IMR-90 (cell line): Measurements from ENCODE around the gene FRMD4B. TPM values are rescaled to one million over a fixed set of nuclear protein-coding genes. Genes with fewer than 3 reads are reported as not detected.

Experiments used
- ATAC-seq: fragments of 200-7000 bp; cut with Tn5 transposase; 2 replicates; pipeline ENCODE4 v1.9.1; 2020; ENCODE audit warnings: low read depth, mild to moderate bottlenecking, moderate library complexity
- BruUV-seq: library from RNA; stranded (reverse); fragments of 400-500 nt; replicated peaks from 2 replicates; lab custom pipeline; 2021; lab: Mats Ljungman, UMichigan
- CTCF ChIA-PET: fragments of 300-600 bp; formaldehyde crosslinking; extraction: SDS; loops from one replicate; lab custom pipeline; 2021; ENCODE audit warnings: antibody characterized with exemption; lab: Yijun Ruan, JAX
- POLR2A ChIA-PET: fragments of 300-600 bp; sonication (Branson Sonifier 250); formaldehyde crosslinking; loops from one replicate; lab custom pipeline; 2022; ENCODE audit warnings: antibody characterized with exemption; ENCODE audit not compliant: unreplicated experiment; lab: Charles Lee
- DNase-seq: peaks from one replicate; pipeline ENCODE4 v3.0.0; 2013
- H2AFZ ChIP-seq: replicated peaks from 2 replicates; pipeline ENCODE3; 2013; ENCODE audit warnings: low read length, mild to moderate bottlenecking; ENCODE audit not compliant: poor library complexity
- H2AK5ac ChIP-seq: 2 replicates; pipeline ENCODE4 v1.6.1; 2013; ENCODE audit warnings: low read depth, low read length, inconsistent platforms
- H2AK9ac ChIP-seq: replicated peaks from 2 replicates; pipeline ENCODE3; 2013; ENCODE audit warnings: mild to moderate bottlenecking, low read depth, low read length, moderate library complexity; ENCODE audit not compliant: poor library complexity
- H2BK120ac ChIP-seq: 2 replicates; pipeline ENCODE4 v1.6.1; 2013; ENCODE audit warnings: low read depth, low read length, inconsistent platforms
- H2BK15ac ChIP-seq: 3 replicates; pipeline ENCODE4 v1.6.1; 2013; ENCODE audit warnings: low read depth, low read length, inconsistent platforms
- H2BK20ac ChIP-seq: 2 replicates; pipeline ENCODE4 v1.6.1; 2013; ENCODE audit warnings: low read depth, mild to moderate bottlenecking, inconsistent platforms, low read length, moderate library complexity
- H2BK5ac ChIP-seq: 2 replicates; pipeline ENCODE4 v1.6.1; 2013; ENCODE audit warnings: mild to moderate bottlenecking, low read depth, low read length, inconsistent platforms; ENCODE audit not compliant: poor library complexity, severe bottlenecking
- H3K14ac ChIP-seq: replicated peaks from 2 replicates; pipeline ENCODE4 v1.6.1; 2013; ENCODE audit warnings: low read depth, low read length, inconsistent platforms
- H3K18ac ChIP-seq: 2 replicates; pipeline ENCODE4 v1.6.1; 2013; ENCODE audit warnings: low read depth, low read length, control low read depth
- H3K23ac ChIP-seq: 2 replicates; pipeline ENCODE4 v1.6.1; 2013; ENCODE audit warnings: low read depth, low read length, inconsistent platforms
- H3K27ac ChIP-seq: 2 replicates; pipeline ENCODE4 v1.5.1; 2013; ENCODE audit warnings: mild to moderate bottlenecking, control low read depth, low read length; ENCODE audit not compliant: insufficient read depth
- H3K27me3 ChIP-seq: 2 replicates; pipeline ENCODE4 v1.6.1; 2013; ENCODE audit warnings: low read length; ENCODE audit not compliant: control insufficient read depth, insufficient read depth
- H3K36me3 ChIP-seq: 2 replicates; pipeline ENCODE4 v1.6.1; 2013; ENCODE audit warnings: low read length, mixed read lengths; ENCODE audit not compliant: control insufficient read depth, insufficient read depth
- H3K4ac ChIP-seq: 2 replicates; pipeline ENCODE4 v1.6.1; 2013; ENCODE audit warnings: low read depth, low read length, inconsistent platforms
- H3K4me1 ChIP-seq: 2 replicates; pipeline ENCODE4 v1.6.1; 2013; ENCODE audit warnings: low read length, mixed read lengths; ENCODE audit not compliant: control insufficient read depth, insufficient read depth
- H3K4me2 ChIP-seq: 2 replicates; pipeline ENCODE4 v1.6.1; 2013; ENCODE audit warnings: low read depth, mild to moderate bottlenecking, control low read depth, low read length, moderate library complexity
- H3K4me3 ChIP-seq: 2 replicates; pipeline ENCODE4 v1.5.1; 2013; ENCODE audit warnings: low read depth, mild to moderate bottlenecking, control low read depth, low read length, moderate library complexity; ENCODE audit not compliant: insufficient read depth
- H3K56ac ChIP-seq: 2 replicates; pipeline ENCODE4 v1.6.1; 2013; ENCODE audit warnings: low read length, inconsistent platforms; ENCODE audit not compliant: insufficient read depth; ENCODE audit errors: extremely low read depth
- H3K79me1 ChIP-seq, 2 experiments: 2 replicates each; pipeline ENCODE4 v1.6.1; 2013; ENCODE audit warnings: low read length in 2 of 2, inconsistent platforms in 1 of 2, low read depth in 1 of 2
- H3K9ac ChIP-seq: 2 replicates; pipeline ENCODE4 v1.6.1; 2013; ENCODE audit warnings: low read depth, low read length, control low read depth
- H3K9me1 ChIP-seq: 2 replicates; pipeline ENCODE4 v1.6.1; 2013; ENCODE audit warnings: low read length, inconsistent platforms; ENCODE audit not compliant: insufficient read depth
- H3K9me3 ChIP-seq: 2 replicates; pipeline ENCODE4 v1.6.1; 2013; ENCODE audit warnings: low read length; ENCODE audit not compliant: control insufficient read depth, insufficient read depth
- H4K20me1 ChIP-seq: 2 replicates; pipeline ENCODE4 v1.6.1; 2013; ENCODE audit warnings: low read length, inconsistent platforms; ENCODE audit not compliant: insufficient read depth
- H4K5ac ChIP-seq: 2 replicates; pipeline ENCODE4 v1.6.1; 2013; ENCODE audit warnings: mild to moderate bottlenecking, low read depth, low read length, control low read depth
- H4K8ac ChIP-seq, 2 experiments: 2 replicates each; pipeline ENCODE4 v1.6.1; 2013; ENCODE audit warnings: low read depth in 2 of 2, low read length in 2 of 2, control low read depth in 1 of 2, inconsistent platforms in 1 of 2
- H4K91ac ChIP-seq: 2 replicates; pipeline ENCODE4 v1.6.1; 2013; ENCODE audit warnings: low read depth, low read length, inconsistent platforms; ENCODE audit not compliant: insufficient read depth
- CHD1 ChIP-seq: IDR thresholded peaks from 2 replicates; pipeline ENCODE4 v1.6.1; 2012; ENCODE audit warnings: low read depth, low read length, improper control_type of control experiment
- FOS ChIP-seq: fragments of 150-350 bp; IDR thresholded peaks from 2 replicates; pipeline ENCODE4 v1.6.1; 2016; ENCODE audit warnings: low read depth, low read length
- MAZ ChIP-seq: IDR thresholded peaks from 2 replicates; pipeline ENCODE4 v1.6.1; 2012; ENCODE audit warnings: low read depth, mild to moderate bottlenecking, low read length, improper control_type of control experiment, moderate library complexity, borderline replicate concordance
- MXI1 ChIP-seq: IDR thresholded peaks from 2 replicates; pipeline ENCODE4 v1.6.1; 2012; ENCODE audit warnings: low read depth, mild to moderate bottlenecking, low read length, moderate library complexity, borderline replicate concordance
- RCOR1 ChIP-seq: IDR thresholded peaks from 2 replicates; pipeline ENCODE4 v1.6.1; 2012; ENCODE audit warnings: mild to moderate bottlenecking, low read length, improper control_type of control experiment; ENCODE audit not compliant: insufficient replicate concordance
- RFX5 ChIP-seq: IDR thresholded peaks from 2 replicates; pipeline ENCODE4 v1.8.0; 2012; ENCODE audit warnings: low read depth, mild to moderate bottlenecking, low read length, moderate library complexity
- dilution Hi-C: fragments of 300-500 bp; cut with HindIII; formaldehyde crosslinking; loops from one replicate; pipeline ENCODE4 v1.14.3; 2018; ENCODE audit warnings: low sequenced_read_pairs; ENCODE audit not compliant: unreplicated experiment
- in situ Hi-C: fragments of 300-500 bp; cut with MboI; formaldehyde crosslinking; loops from 3 replicates; pipeline ENCODE4 v1.14.3; 2019; ENCODE audit warnings: low sequenced_read_pairs, inconsistent platforms, mixed read lengths
- intact Hi-C: fragments of 100-400 bp; cut with micrococcal nuclease; formaldehyde crosslinking; loops from 2 replicates; pipeline ENCODE4 v1.10.0; 2022
- polyA plus RNA-seq, 3 experiments: library from polyadenylated mRNA; depleted of rRNA; stranded (reverse); fragments of >200 nt; gene quantifications; 2 replicates each; pipeline ENCODE4 v1.2.3, GENCODE V29; 2012; ENCODE audit warnings: low replicate concordance in 1 of 3
- total RNA-seq: library from RNA; depleted of rRNA; stranded (reverse); fragments of >200 nt; gene quantifications from 2 replicates; pipeline ENCODE4 v1.2.3, GENCODE V29; 2012
- TF ChIP-seq, protein P1 (sequence below): conservative IDR thresholded peaks from 2 replicates; pipeline ENCODE4 v1.5.1; 2012; ENCODE audit warnings: mild to moderate bottlenecking, low read depth, low read length, improper control_type of control experiment

Gene FRMD4B
- total and polyA plus RNA-seq, 2 of the 4 experiments (the other 2 are of a cell fraction) = 0.14 to 0.36 TPM

- no TSS peak for BruUV-seq
- H2BK120ac ChIP-seq = no peak overlapping the region
- CTCF ChIA-PET = interaction anchor here (1.2 kb wide), 1 partner anchor 97 kb away, joined by 3 read pairs; no protein-coding TSS in a partner anchor
- in situ Hi-C loops (no loop called here), dilution Hi-C loops (no loop called here), intact Hi-C loops (no loop called here)
- DNase-seq (no peak), ATAC-seq (no peak)
- no peak overlapping the region for H3K18ac ChIP-seq
- no peaks in the 10 kb centered on the region for H3K9me3 ChIP-seq
- no peak overlapping the region for H3K27ac ChIP-seq
- no peak overlapping the region for H2AFZ ChIP-seq
- no peak overlapping the region for H2AK5ac ChIP-seq
- H3K36me3 ChIP-seq = no peaks in the 10 kb centered on the region
- H4K20me1 ChIP-seq = no peaks in the 10 kb centered on the region
- no peak overlapping the region for H3K4me2 ChIP-seq
- no peak overlapping the region for H3K23ac ChIP-seq
- no peak overlapping the region for H3K4ac ChIP-seq
- no peak overlapping the region for H2BK15ac ChIP-seq
- H3K27me3 ChIP-seq = peaks cover 9% of the 10 kb centered on the region
- H4K91ac ChIP-seq = no peak overlapping the region
- no peaks in the 10 kb centered on the region for H3K79me1 ChIP-seq
- POLR2A ChIA-PET = no interaction called here
- H3K4me3 ChIP-seq = no peak overlapping the region
- H2BK5ac ChIP-seq = no peak overlapping the region
- H4K5ac ChIP-seq = no peak overlapping the region
- no peak overlapping the region for H2BK20ac ChIP-seq
- H3K9ac ChIP-seq = no peak overlapping the region
- no peak overlapping the region for H2AK9ac ChIP-seq
- no peak overlapping the region for H3K56ac ChIP-seq
- no peak overlapping the region for H4K8ac ChIP-seq
- TF ChIP-seq, protein P1, sequence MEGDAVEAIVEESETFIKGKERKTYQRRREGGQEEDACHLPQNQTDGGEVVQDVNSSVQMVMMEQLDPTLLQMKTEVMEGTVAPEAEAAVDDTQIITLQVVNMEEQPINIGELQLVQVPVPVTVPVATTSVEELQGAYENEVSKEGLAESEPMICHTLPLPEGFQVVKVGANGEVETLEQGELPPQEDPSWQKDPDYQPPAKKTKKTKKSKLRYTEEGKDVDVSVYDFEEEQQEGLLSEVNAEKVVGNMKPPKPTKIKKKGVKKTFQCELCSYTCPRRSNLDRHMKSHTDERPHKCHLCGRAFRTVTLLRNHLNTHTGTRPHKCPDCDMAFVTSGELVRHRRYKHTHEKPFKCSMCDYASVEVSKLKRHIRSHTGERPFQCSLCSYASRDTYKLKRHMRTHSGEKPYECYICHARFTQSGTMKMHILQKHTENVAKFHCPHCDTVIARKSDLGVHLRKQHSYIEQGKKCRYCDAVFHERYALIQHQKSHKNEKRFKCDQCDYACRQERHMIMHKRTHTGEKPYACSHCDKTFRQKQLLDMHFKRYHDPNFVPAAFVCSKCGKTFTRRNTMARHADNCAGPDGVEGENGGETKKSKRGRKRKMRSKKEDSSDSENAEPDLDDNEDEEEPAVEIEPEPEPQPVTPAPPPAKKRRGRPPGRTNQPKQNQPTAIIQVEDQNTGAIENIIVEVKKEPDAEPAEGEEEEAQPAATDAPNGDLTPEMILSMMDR = no peak
- no peak for TF ChIP-seq MXI1
- TF ChIP-seq RFX5 = no peak
- TF ChIP-seq CHD1 = no peak
- TF ChIP-seq FOS = no peak
- no peak for TF ChIP-seq MAZ
- no peak for TF ChIP-seq RCOR1
- H3K14ac ChIP-seq = no peak overlapping the region
- no peaks in the 10 kb centered on the region for H3K4me1 ChIP-seq
- no peaks in the 10 kb centered on the region for H3K9me1 ChIP-seq
Observed at GRCh38 chr3:69209413-69209812, 176.5 kb downstream of the FRMD4B start.
